Vagina (tissue), 2 donors: ENCODE data around the gene CCL28. TPM values are rescaled to one million over a fixed set of nuclear protein-coding genes. Genes with fewer than 3 reads are reported as not detected.

ENCODE experiments used
- DNase-seq, 2 donors: peaks; one replicate each; pipeline ENCODE4 v3.0.0-alpha.2; 2017; ENCODE audit errors: extremely low spot score in 2 of 2
- H3K27ac ChIP-seq: fragments of 200-600 bp; sonication (generic); one replicate; pipeline ENCODE4 v1.5.1; 2019
- H3K27me3 ChIP-seq: fragments of 200-600 bp; sonication (generic); one replicate; pipeline ENCODE4 v1.5.1; 2019
- H3K36me3 ChIP-seq, 2 donors: fragments of 200-600 bp; sonication (generic); one replicate each; pipeline ENCODE4 v1.5.1; 2017 to 2019
- H3K4me1 ChIP-seq: fragments of 200-600 bp; sonication (generic); one replicate; pipeline ENCODE4 v1.5.1; 2019
- H3K4me3 ChIP-seq, 2 donors: fragments of 200-600 bp; sonication (generic); 1 replicate in 1 of 2; 2 replicates in 1 of 2; pipeline ENCODE4 v1.5.1; 2016 to 2019
- H3K9me3 ChIP-seq: fragments of 200-600 bp; sonication (generic); one replicate; pipeline ENCODE4 v1.5.1; 2019
- POLR2A ChIP-seq, 2 donors: fragments of 450-650 bp; IDR thresholded peaks; one replicate each; pipeline ENCODE4 v1.6.1; 2017; ENCODE audit warnings: antibody characterized with exemption in 2 of 2, mild to moderate bottlenecking in 2 of 2, moderate library complexity in 2 of 2
- POLR2AphosphoS5 ChIP-seq, 2 donors: sonication (generic); formaldehyde crosslinking; IDR thresholded peaks; one replicate each; pipeline ENCODE4 v1.9.0; 2017; ENCODE audit warnings: antibody characterized with exemption in 2 of 2, mild to moderate bottlenecking in 2 of 2, low read depth in 1 of 2; ENCODE audit not compliant: insufficient read depth in 1 of 2
- intact Hi-C: fragments of 100-400 bp; cut with DNase I; formaldehyde crosslinking; loops from one replicate; pipeline ENCODE4 v1.15.1; 2023
- total RNA-seq: library from RNA; depleted of rRNA; stranded (reverse); fragments of >200 nt; gene quantifications from one replicate; pipeline ENCODE4 v1.2.3, GENCODE V29; 2016
- TF ChIP-seq, protein P1 (sequence below), 3 experiments: fragments of 450-650 bp in 2 of 3; fragments of 200-600 bp in 1 of 3; sonication (generic) in 1 of 3; IDR thresholded peaks; one replicate each; pipeline ENCODE4 v1.5.1; 2017 to 2019; ENCODE audit warnings: antibody characterized with exemption in 3 of 3, mild to moderate bottlenecking in 2 of 3, moderate library complexity in 2 of 3

Gene CCL28
- total RNA-seq, 1 donor from 2014 or later: 0.74 TPM

- no peak for DNase-seq
- Histone ChIP-seq H3K27me3 (no peaks in the 10 kb centered on the region), H3K4me3 (no peak overlapping the region), H3K36me3 (no peaks in the 10 kb centered on the region), H3K4me1 (no peaks in the 10 kb centered on the region), H3K9me3 (no peaks in the 10 kb centered on the region), H3K27ac (no peak overlapping the region)
- TF ChIP-seq, protein P1, sequence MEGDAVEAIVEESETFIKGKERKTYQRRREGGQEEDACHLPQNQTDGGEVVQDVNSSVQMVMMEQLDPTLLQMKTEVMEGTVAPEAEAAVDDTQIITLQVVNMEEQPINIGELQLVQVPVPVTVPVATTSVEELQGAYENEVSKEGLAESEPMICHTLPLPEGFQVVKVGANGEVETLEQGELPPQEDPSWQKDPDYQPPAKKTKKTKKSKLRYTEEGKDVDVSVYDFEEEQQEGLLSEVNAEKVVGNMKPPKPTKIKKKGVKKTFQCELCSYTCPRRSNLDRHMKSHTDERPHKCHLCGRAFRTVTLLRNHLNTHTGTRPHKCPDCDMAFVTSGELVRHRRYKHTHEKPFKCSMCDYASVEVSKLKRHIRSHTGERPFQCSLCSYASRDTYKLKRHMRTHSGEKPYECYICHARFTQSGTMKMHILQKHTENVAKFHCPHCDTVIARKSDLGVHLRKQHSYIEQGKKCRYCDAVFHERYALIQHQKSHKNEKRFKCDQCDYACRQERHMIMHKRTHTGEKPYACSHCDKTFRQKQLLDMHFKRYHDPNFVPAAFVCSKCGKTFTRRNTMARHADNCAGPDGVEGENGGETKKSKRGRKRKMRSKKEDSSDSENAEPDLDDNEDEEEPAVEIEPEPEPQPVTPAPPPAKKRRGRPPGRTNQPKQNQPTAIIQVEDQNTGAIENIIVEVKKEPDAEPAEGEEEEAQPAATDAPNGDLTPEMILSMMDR (IDR thresholded peaks at IDR 0.05): no peak
- intact Hi-C loops: no loop called here
Observed at GRCh38 chr5:43352915-43353314, 59.3 kb downstream of the CCL28 start.

DNA sequence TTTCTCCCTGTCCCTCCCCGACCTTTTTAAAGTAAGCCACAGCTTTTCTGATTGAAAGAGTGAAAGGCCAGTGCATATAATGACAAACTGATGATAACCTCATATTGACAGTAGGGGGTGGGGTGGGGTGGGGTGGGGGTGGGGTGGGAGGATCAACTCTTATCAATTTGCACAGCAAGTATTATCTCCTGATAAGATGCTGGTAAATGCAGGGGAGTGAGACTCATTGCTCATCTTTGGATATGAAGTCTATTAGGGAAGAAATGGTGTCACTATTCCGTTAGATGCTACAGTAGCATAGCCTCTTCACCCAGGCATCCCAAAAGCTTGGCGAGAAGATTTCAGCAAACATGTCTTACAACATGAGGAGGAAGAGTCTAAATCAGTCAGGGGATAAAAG is 60.1 kb downstream of the CCL28 start:
- no peaks in the 10 kb centered on the region for H3K4me1 ChIP-seq
- H3K9me3 ChIP-seq: no peaks in the 10 kb centered on the region
- intact Hi-C loops: no loop called here
- no peak overlapping the region for H3K27ac ChIP-seq
- no peaks in the 10 kb centered on the region for H3K36me3 ChIP-seq
- DNase-seq: no peak
- TF ChIP-seq POLR2AphosphoS5 (IDR thresholded peaks at IDR 0.05; ENCODE audit: insufficient read depth in 1 of 2, low read depth in 1 of 2): no peak
- TF ChIP-seq, protein P1 (IDR thresholded peaks at IDR 0.05): no peak
- TF ChIP-seq POLR2A (IDR thresholded peaks at IDR 0.05): no peak
- no peaks in the 10 kb centered on the region for H3K27me3 ChIP-seq
- no peak overlapping the region for H3K4me3 ChIP-seq

DNA sequence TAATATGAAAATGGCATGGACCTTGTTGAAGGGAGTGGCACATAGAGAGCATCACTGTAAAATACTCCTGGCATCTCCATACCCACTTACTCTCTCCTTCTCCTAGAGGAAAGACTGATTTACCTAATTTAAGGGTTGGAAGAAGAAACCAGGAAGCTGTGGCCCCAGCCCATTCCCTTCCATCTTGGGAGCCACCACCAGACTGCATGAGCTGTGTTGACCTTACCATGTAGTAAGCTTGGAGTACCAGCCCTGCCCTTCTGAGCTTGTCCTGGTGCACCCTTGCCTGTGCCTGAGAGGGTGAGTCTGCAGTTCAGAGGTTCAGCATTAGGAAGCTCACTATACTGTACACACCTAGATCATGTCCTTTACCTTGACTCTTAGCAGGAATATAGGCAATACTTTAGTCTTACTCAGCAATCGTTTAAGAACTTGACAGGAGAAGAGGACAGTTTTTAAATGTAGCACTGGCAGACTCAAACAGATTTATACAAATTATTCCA is 63.3 kb downstream of the CCL28 start:
- no peaks in the 10 kb centered on the region for H3K36me3 ChIP-seq
- H3K9me3 ChIP-seq: no peaks in the 10 kb centered on the region
- no peak for DNase-seq
- H3K4me3 ChIP-seq: no peak overlapping the region
- no peak overlapping the region for H3K27ac ChIP-seq
- intact Hi-C loops: no loop called here
- TF ChIP-seq, protein P1 (IDR thresholded peaks at IDR 0.05): no peak
- TF ChIP-seq POLR2A (IDR thresholded peaks at IDR 0.05) (no peak), POLR2AphosphoS5 (IDR thresholded peaks at IDR 0.05; ENCODE audit: insufficient read depth in 1 of 2, low read depth in 1 of 2) (no peak)
- no peaks in the 10 kb centered on the region for H3K4me1 ChIP-seq
- no peaks in the 10 kb centered on the region for H3K27me3 ChIP-seq

GRCh38 chr5:43348207-43348606 is 64.0 kb downstream of the CCL28 start:
- TF ChIP-seq, protein P1 (IDR thresholded peaks at IDR 0.05): no peak
- no peak for TF ChIP-seq POLR2AphosphoS5 (IDR thresholded peaks at IDR 0.05; ENCODE audit: insufficient read depth in 1 of 2, low read depth in 1 of 2)
- no peak for TF ChIP-seq POLR2A (IDR thresholded peaks at IDR 0.05)
- no peaks in the 10 kb centered on the region for H3K9me3 ChIP-seq

DNA sequence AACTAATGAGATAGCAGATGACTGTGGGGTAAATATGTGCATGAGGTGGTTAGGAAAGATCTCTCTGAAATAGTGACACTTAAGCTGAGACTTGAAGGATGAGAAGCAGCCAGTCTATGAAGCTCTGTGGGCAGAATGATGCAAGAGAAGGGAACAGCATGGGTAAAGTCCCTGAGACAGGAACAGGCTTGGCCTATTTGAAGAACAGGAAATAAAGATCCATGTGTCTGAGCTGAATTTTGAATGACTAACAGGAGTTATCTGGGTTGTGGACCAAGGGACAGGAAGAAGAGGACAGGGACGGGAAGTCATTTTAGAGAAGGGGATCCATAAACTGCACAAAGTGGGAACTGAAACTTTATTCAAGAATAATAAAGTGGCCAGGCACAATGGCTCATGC is 73.3 kb downstream of the CCL28 start:
- no peaks in the 10 kb centered on the region for H3K4me1 ChIP-seq
- no peak for TF ChIP-seq POLR2A (IDR thresholded peaks at IDR 0.05)
- TF ChIP-seq, protein P1 (IDR thresholded peaks at IDR 0.05): no peak
- TF ChIP-seq POLR2AphosphoS5 (IDR thresholded peaks at IDR 0.05; ENCODE audit: insufficient read depth in 1 of 2, low read depth in 1 of 2): no peak
- no peak for DNase-seq
- intact Hi-C loops: no loop called here
- no peaks in the 10 kb centered on the region for H3K9me3 ChIP-seq
- no peaks in the 10 kb centered on the region for H3K36me3 ChIP-seq
- no peaks in the 10 kb centered on the region for H3K27me3 ChIP-seq
- H3K4me3 ChIP-seq: no peak overlapping the region
- no peak overlapping the region for H3K27ac ChIP-seq

More at GRCh38 chr5:43348207-43348606, 64.0 kb downstream of the CCL28 start:
- Histone ChIP-seq H3K4me3 (no peak overlapping the region), H3K27me3 (no peaks in the 10 kb centered on the region), H3K36me3 (no peaks in the 10 kb centered on the region), H3K27ac (no peak overlapping the region), H3K4me1 (no peaks in the 10 kb centered on the region)
- intact Hi-C loops: no loop called here
- no peak for DNase-seq
